ENCODE measurements around the gene ITGB2.

DNA sequence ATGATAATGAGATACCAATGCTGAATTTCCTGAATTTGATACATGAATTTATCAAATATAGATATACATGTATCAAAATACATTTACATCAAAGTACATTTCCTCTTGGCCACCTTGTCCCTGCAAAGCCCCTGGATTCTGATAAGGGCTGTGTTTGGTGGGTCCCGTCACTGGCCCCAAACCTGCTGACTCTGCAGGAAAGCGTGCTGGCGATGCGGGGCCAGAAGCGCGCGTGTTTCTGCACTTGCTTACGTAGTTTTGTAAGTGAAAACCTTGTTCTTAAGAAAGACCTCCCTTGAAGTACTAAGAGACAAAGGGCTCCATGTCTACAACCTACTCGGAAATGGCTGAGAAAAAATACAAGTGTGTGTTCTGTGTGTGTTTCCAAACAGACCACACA, 11.0 kb downstream of the ITGB2 start:
- TF ChIP-seq, protein P1, sequence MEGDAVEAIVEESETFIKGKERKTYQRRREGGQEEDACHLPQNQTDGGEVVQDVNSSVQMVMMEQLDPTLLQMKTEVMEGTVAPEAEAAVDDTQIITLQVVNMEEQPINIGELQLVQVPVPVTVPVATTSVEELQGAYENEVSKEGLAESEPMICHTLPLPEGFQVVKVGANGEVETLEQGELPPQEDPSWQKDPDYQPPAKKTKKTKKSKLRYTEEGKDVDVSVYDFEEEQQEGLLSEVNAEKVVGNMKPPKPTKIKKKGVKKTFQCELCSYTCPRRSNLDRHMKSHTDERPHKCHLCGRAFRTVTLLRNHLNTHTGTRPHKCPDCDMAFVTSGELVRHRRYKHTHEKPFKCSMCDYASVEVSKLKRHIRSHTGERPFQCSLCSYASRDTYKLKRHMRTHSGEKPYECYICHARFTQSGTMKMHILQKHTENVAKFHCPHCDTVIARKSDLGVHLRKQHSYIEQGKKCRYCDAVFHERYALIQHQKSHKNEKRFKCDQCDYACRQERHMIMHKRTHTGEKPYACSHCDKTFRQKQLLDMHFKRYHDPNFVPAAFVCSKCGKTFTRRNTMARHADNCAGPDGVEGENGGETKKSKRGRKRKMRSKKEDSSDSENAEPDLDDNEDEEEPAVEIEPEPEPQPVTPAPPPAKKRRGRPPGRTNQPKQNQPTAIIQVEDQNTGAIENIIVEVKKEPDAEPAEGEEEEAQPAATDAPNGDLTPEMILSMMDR (IDR thresholded peaks at IDR 0.05) = no peak
- no peak for TF ChIP-seq POLR2A (IDR thresholded peaks at IDR 0.05)
